GM12878 (cell line): ENCODE results near the gene RPSA. TPM values are rescaled to one million over a fixed set of nuclear protein-coding genes. Genes with fewer than 3 reads are reported as not detected.

Experiments
- EP300 ChIP-seq, 2 experiments: fragments of 150-350 bp in 1 of 2; IDR thresholded peaks; 2 replicates each; pipeline ENCODE4 v1.6.1; 2011 to 2012; ENCODE audit warnings: low read depth in 2 of 2, low read length in 2 of 2, borderline replicate concordance in 1 of 2, improper control_type of control experiment in 1 of 2, inconsistent platforms in 1 of 2; ENCODE audit not compliant: control insufficient read depth in 1 of 2
- MEF2A ChIP-seq: IDR thresholded peaks from 2 replicates; pipeline ENCODE4 v1.6.1; 2011; ENCODE audit warnings: low read depth, mild to moderate bottlenecking, low read length, moderate library complexity; ENCODE audit not compliant: insufficient read depth
- MYC ChIP-seq: IDR thresholded peaks from 2 replicates; pipeline ENCODE4 v1.6.1; 2011; ENCODE audit warnings: mild to moderate bottlenecking, low read length, moderate library complexity, inconsistent platforms; ENCODE audit not compliant: insufficient read depth, insufficient replicate concordance, insufficient read length, severe bottlenecking
- PML ChIP-seq: IDR thresholded peaks from 2 replicates; pipeline ENCODE4 v1.6.1; 2012; ENCODE audit warnings: low read length, inconsistent platforms
- RELA ChIP-seq: fragments of 450-650 bp; IDR thresholded peaks from 2 replicates; pipeline ENCODE4 v1.8.0; 2014; ENCODE audit warnings: borderline replicate concordance; ENCODE audit not compliant: partially characterized antibody
- SP1 ChIP-seq: IDR thresholded peaks from one replicate; pipeline ENCODE4 v1.6.1; 2011; ENCODE audit warnings: low read depth, low read length
- SUPT20H ChIP-seq: IDR thresholded peaks from 2 replicates; pipeline ENCODE4 v1.6.1; 2011; ENCODE audit warnings: low read depth, mild to moderate bottlenecking, low read length, moderate library complexity, borderline replicate concordance; ENCODE audit not compliant: control insufficient read depth
- ZNF622 ChIP-seq: fragments of 450-650 bp; IDR thresholded peaks from 2 replicates; pipeline ENCODE4 v1.6.1; 2017; ENCODE audit warnings: mild to moderate bottlenecking, inconsistent platforms
- polyA plus RNA-seq, 11 experiments: library from polyadenylated mRNA; depleted of rRNA in 4 of 11; unstranded in 6 of 11; stranded (reverse) in 5 of 11; fragments of >200 nt; fragmentation: Nextera tagmentation in 4 of 11; fragmentation: Illumina TruSeq in 1 of 11; extraction: Ambion mirVana in 4 of 11; extraction: Trizol in 1 of 11; gene quantifications; 1 replicate in 1 of 11; 2 replicates in 10 of 11; pipeline versions ENCODE4 v1.2.1 to v1.2.3, GENCODE V29; 2011 to 2016; ENCODE audit warnings: inconsistent platforms in 2 of 11, missing spikeins in 2 of 11, low read depth in 1 of 11
- total RNA-seq, 4 experiments: library from RNA; depleted of rRNA in 3 of 4; stranded (reverse); fragments of >200 nt in 3 of 4; fragmentation: Illumina TruSeq in 1 of 4; extraction: Trizol in 1 of 4; gene quantifications; 2 replicates each; pipeline versions ENCODE4 v1.2.1 to v1.2.3, GENCODE V29; 2013 to 2021
- TF ChIP-seq, protein P1 (sequence below): fragments of 450-650 bp; IDR thresholded peaks from 2 replicates; pipeline ENCODE4 v1.6.1; 2018; ENCODE audit warnings: mild to moderate bottlenecking, low read depth, moderate library complexity; ENCODE audit not compliant: partially characterized antibody
- TF ChIP-seq, protein P2 (sequence below): IDR thresholded peaks from 2 replicates; pipeline ENCODE4 v1.6.1; 2011; ENCODE audit warnings: borderline replicate concordance, low read depth, mild to moderate bottlenecking, moderate library complexity, low read length; ENCODE audit not compliant: insufficient read depth, poor library complexity, severe bottlenecking
- TF ChIP-seq, protein P3 (sequence below): IDR thresholded peaks from 2 replicates; pipeline ENCODE4 v1.6.1; 2012; ENCODE audit warnings: low read depth, low read length, improper control_type of control experiment
- TF ChIP-seq, protein P4 (sequence below): IDR thresholded peaks from 2 replicates; pipeline ENCODE4 v1.6.1; 2011; ENCODE audit warnings: low read depth, low read length, improper control_type of control experiment, borderline replicate concordance

The RPSA gene
- total and polyA plus RNA-seq, 10 of the 15 experiments (the other 5 are each of a cell fraction or from before 2014, with no cell fraction given) = 1,012 to 5,036 (median 3,460) TPM

DNA sequence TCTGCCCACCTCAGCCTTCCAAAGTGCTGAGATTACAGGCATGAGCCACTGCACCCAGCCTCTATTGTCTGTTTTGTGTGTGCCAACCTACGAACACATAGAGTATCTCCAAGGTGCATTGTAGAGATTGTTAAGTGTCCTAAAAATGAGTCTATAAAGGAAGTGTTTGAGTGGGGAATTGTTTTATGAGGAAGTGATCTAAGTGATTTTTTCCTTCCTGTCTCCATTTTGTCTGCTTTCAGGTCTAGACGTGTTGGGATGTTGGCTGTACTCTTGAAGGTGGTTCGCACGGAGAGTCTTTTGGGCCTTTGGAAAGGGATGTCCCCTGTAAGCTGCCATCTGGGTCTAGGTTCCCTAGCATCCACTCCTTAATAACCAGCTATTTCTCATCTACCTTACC is 16.3 kb upstream of the RPSA start (continued):
- TF ChIP-seq, protein P1, sequence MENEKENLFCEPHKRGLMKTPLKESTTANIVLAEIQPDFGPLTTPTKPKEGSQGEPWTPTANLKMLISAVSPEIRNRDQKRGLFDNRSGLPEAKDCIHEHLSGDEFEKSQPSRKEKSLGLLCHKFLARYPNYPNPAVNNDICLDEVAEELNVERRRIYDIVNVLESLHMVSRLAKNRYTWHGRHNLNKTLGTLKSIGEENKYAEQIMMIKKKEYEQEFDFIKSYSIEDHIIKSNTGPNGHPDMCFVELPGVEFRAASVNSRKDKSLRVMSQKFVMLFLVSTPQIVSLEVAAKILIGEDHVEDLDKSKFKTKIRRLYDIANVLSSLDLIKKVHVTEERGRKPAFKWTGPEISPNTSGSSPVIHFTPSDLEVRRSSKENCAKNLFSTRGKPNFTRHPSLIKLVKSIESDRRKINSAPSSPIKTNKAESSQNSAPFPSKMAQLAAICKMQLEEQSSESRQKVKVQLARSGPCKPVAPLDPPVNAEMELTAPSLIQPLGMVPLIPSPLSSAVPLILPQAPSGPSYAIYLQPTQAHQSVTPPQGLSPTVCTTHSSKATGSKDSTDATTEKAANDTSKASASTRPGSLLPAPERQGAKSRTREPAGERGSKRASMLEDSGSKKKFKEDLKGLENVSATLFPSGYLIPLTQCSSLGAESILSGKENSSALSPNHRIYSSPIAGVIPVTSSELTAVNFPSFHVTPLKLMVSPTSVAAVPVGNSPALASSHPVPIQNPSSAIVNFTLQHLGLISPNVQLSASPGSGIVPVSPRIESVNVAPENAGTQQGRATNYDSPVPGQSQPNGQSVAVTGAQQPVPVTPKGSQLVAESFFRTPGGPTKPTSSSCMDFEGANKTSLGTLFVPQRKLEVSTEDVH = no peak
- TF ChIP-seq, protein P2, sequence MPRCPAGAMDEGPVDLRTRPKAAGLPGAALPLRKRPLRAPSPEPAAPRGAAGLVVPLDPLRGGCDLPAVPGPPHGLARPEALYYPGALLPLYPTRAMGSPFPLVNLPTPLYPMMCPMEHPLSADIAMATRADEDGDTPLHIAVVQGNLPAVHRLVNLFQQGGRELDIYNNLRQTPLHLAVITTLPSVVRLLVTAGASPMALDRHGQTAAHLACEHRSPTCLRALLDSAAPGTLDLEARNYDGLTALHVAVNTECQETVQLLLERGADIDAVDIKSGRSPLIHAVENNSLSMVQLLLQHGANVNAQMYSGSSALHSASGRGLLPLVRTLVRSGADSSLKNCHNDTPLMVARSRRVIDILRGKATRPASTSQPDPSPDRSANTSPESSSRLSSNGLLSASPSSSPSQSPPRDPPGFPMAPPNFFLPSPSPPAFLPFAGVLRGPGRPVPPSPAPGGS = no peak
- no peak for TF ChIP-seq SP1
- TF ChIP-seq MYC = no peak
- TF ChIP-seq MEF2A = no peak
- TF ChIP-seq SUPT20H = no peak
- no peak for TF ChIP-seq ZNF622
- TF ChIP-seq, protein P3, sequence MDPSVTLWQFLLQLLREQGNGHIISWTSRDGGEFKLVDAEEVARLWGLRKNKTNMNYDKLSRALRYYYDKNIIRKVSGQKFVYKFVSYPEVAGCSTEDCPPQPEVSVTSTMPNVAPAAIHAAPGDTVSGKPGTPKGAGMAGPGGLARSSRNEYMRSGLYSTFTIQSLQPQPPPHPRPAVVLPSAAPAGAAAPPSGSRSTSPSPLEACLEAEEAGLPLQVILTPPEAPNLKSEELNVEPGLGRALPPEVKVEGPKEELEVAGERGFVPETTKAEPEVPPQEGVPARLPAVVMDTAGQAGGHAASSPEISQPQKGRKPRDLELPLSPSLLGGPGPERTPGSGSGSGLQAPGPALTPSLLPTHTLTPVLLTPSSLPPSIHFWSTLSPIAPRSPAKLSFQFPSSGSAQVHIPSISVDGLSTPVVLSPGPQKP = no peak
- TF ChIP-seq RELA = no peak
- no peak for TF ChIP-seq PML
- TF ChIP-seq, protein P4, sequence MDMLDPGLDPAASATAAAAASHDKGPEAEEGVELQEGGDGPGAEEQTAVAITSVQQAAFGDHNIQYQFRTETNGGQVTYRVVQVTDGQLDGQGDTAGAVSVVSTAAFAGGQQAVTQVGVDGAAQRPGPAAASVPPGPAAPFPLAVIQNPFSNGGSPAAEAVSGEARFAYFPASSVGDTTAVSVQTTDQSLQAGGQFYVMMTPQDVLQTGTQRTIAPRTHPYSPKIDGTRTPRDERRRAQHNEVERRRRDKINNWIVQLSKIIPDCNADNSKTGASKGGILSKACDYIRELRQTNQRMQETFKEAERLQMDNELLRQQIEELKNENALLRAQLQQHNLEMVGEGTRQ = no peak
- no peak for TF ChIP-seq EP300 (IDR thresholded peaks at IDR 0.05; ENCODE audit: borderline replicate concordance in 1 of 2, control insufficient read depth in 1 of 2, low read depth in 2 of 2, low read length in 2 of 2)
